Large intestine (tissue), 12 donors: ENCODE results near the gene NSRP1. TPM values are rescaled to one million over a fixed set of nuclear protein-coding genes. Genes with fewer than 3 reads are reported as not detected.
A peak's percentile ranks its signal among the peaks of the same experiment; 100 is the strongest.
"Not testable (repeated sequence)": the region's sequence is repeated elsewhere in the genome, so short reads cannot be mapped to it uniquely, and the experiment has no call there.

Experiments used
- DNase-seq, 2 donors: peaks; one replicate each; pipeline versions ENCODE4 v3.0.0 to v3.0.0-alpha.2; 2013
- H3K27ac ChIP-seq: one replicate; pipeline ENCODE4 v1.5.1; 2013; ENCODE audit warnings: low read length
- H3K27me3 ChIP-seq: 2 replicates; pipeline ENCODE4 v1.6.1; 2013; ENCODE audit warnings: low read length; ENCODE audit not compliant: control insufficient read depth, insufficient read depth
- H3K36me3 ChIP-seq: 2 replicates; pipeline ENCODE4 v1.6.1; 2013; ENCODE audit warnings: low read length; ENCODE audit not compliant: control insufficient read depth, insufficient read depth
- H3K4me1 ChIP-seq: one replicate; pipeline ENCODE4 v1.6.1; 2013; ENCODE audit warnings: low read length; ENCODE audit not compliant: control insufficient read depth, insufficient read depth
- H3K4me3 ChIP-seq: one replicate; pipeline ENCODE4 v1.5.1; 2013; ENCODE audit warnings: low read length
- H3K9me3 ChIP-seq: one replicate; pipeline ENCODE4 v1.6.1; 2013; ENCODE audit warnings: mild to moderate bottlenecking, low read depth, low read length, moderate library complexity; ENCODE audit not compliant: control insufficient read depth
- WGBS: methylation state at CpG from one replicate; pipeline ENCODE4 v1.1.5; 2013; ENCODE audit warnings: low lambda C conversion rate; ENCODE audit not compliant: insufficient coverage; 5-methylcytosine and 5-hydroxymethylcytosine counted together
- long read RNA-seq, 11 donors: transcript quantifications; one replicate each; lab custom pipeline, GENCODE V29; 2026
- polyA plus RNA-seq: library from polyadenylated mRNA; unstranded; fragments of 120-200 nt; gene quantifications from one replicate; pipeline ENCODE4 v1.2.1, GENCODE V29; 2013

The NSRP1 gene
- polyA plus RNA-seq, result 28.3 TPM
- long read RNA-seq, donor 1, transcript NSRP1-201 (7 exons, 2,541 nt), result major isoform, 5 of 8 reads
- long read RNA-seq, donor 1, partial matches to known transcripts, result 0 of 8 reads
- long read RNA-seq, donor 1, other reads (novel, unspliced or antisense), result 0 of 8 reads
- long read RNA-seq, donor 2, transcript NSRP1-201 (7 exons, 2,541 nt), result major isoform, 12 of 25 reads
- long read RNA-seq, donor 2, partial matches to known transcripts, result 8 of 25 reads
- long read RNA-seq, donor 2, other reads (novel, unspliced or antisense), result 0 of 25 reads
- long read RNA-seq, donor 3, result 0 reads
- long read RNA-seq, donor 4, partial matches to known transcripts, result 0 of 2 reads
- long read RNA-seq, donor 4, other reads (novel, unspliced or antisense), result 0 of 2 reads
- long read RNA-seq, donor 5, partial matches to known transcripts, result 0 of 4 reads
- long read RNA-seq, donor 5, other reads (novel, unspliced or antisense), result 0 of 4 reads
- long read RNA-seq, donor 6, partial matches to known transcripts, result 7 of 14 reads
- long read RNA-seq, donor 6, other reads (novel, unspliced or antisense), result 0 of 14 reads
- long read RNA-seq, donor 7, partial matches to known transcripts, result 0 of 1 reads
- long read RNA-seq, donor 7, other reads (novel, unspliced or antisense), result 0 of 1 reads
- long read RNA-seq, donor 8, transcript NSRP1-201 (7 exons, 2,541 nt), result major isoform, 9 of 39 reads
- long read RNA-seq, donor 8, partial matches to known transcripts, result 26 of 39 reads
- long read RNA-seq, donor 8, other reads (novel, unspliced or antisense), result 0 of 39 reads
- long read RNA-seq, donor 9, partial matches to known transcripts, result 0 of 7 reads
- long read RNA-seq, donor 9, other reads (novel, unspliced or antisense), result 0 of 7 reads
- long read RNA-seq, donor 10, partial matches to known transcripts, result 0 of 8 reads
- long read RNA-seq, donor 10, other reads (novel, unspliced or antisense), result 0 of 8 reads
- long read RNA-seq, donor 11, partial matches to known transcripts, result 0 of 5 reads
- long read RNA-seq, donor 11, other reads (novel, unspliced or antisense), result 0 of 5 reads

DNA sequence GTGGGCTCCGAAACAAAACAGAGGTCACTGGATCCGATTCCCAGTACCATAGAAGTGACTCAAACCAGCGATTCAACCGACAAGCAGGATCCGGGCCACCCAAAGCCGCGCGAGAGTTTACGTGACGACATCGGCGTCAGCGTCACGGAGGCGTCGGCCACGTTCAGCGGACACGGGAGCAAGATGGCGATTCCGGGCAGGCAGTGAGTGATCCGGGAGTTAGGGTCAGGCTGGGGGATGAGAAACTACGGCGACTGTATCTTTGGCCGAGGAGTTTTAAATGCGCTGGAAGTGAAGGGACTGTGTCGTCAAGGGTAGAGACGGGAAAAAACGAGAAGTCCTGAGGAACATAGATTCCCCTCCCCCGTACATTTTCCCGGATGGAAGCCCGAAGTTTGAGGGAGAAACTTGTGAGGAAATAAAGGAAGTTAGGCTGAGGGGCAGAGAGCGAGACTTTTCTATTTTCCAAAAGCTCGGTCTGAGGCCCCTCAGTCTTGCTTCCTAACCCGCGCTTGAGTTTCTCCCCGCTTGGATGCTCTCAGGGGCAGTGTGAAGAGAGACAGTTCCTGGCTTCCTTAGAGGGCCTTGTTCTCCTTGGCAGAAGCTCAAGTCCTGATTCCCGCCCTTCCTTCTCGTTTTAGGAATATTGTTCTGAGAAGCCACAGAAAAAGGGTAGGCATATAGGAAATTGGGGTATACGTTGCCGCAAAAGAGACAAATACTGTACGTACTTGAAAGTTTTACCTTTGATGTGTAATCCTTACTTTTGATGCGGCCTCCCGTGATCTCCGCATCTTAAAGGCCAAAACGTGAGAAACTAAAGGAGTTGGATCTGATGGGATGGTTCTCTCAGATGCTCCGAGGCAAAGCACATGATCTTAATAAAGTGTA lies at the start of gene NSRP1:
Gene NSRP1, plus strand, starts transcription at position 156 of the 891 bp plus-strand sequence. Its CDS starts 28 bp downstream, at position 184.
- peak within 1 kb of the TSS; percentile 93 for H3K27ac ChIP-seq
- DNase-seq, result peak; percentile 95 to 96
- WGBS, result 0% methylated on average over 3 of the region's 47 CpGs
- no peaks in the 10 kb centered on the region for H3K36me3 ChIP-seq
- peaks cover 5% of the 10 kb centered on the region for H3K4me1 ChIP-seq
- H3K9me3 ChIP-seq, result no peaks in the 10 kb centered on the region
- no peaks in the 10 kb centered on the region for H3K27me3 ChIP-seq
- peak within 1 kb of the TSS; percentile 70 for H3K4me3 ChIP-seq

DNA sequence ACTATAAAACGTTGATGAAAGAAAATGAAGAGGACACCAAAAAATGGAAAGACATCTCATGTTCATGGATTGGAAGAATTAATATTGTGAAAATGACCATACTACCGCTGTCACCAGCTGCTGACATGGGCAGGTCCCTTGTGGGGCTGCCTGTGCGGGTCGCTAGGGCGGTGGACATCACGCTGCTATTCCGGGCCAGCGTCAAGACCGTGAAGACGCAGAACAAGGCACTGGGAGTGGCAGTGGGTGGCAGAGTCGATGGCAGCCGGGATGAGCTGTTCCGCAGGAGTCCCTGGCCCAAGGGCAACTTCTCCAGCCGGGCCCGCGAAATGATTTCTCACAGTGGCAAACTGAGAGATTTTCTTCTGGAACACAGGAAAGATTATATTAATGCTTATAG lies 48.2 kb upstream of the NSRP1 start:
- Histone ChIP-seq H3K4me3 (no peak overlapping the region), H3K27ac (no peak overlapping the region), H3K9me3 (peaks cover 18% of the 10 kb centered on the region), H3K36me3 (no peaks in the 10 kb centered on the region), H3K4me1 (no peaks in the 10 kb centered on the region), H3K27me3 (no peaks in the 10 kb centered on the region)
- WGBS, result 100% methylated on average over 1 of the region's 16 CpGs
- no peak for DNase-seq

- H3K27ac ChIP-seq, result no peak overlapping the region
- no CpG with 5 or more reads among the region's 2 CpGs for WGBS
- no peaks in the 10 kb centered on the region for H3K9me3 ChIP-seq
- DNase-seq, result no peak
- H3K27me3 ChIP-seq, result peaks cover 2% of the 10 kb centered on the region
- no peaks in the 10 kb centered on the region for H3K4me1 ChIP-seq
- no peaks in the 10 kb centered on the region for H3K36me3 ChIP-seq
- no peak overlapping the region for H3K4me3 ChIP-seq
These were observed 42.4 kb upstream of the NSRP1 start for GRCh38 chr17:30074254-30074653.

DNA sequence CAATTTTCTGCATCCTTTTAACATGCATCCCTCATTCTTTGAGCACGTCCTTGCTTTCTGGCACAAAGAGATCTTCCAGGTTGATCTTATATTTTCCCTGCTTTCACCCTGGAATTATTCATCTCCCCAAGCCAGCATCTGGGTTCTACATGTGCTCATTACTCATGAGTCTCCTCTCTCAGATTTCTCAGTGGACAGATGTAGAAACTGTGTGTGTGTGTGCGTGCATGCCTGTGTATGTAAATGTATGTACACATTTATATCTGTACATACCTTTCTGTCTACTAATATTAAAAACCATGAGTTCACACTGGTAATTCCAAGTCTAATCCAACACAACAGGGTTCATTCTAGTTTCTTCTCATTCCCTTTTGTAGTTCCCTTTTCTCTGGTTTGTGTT lies 41.9 kb upstream of the NSRP1 start:
- H3K4me3 ChIP-seq, result no peak overlapping the region
- no peaks in the 10 kb centered on the region for H3K4me1 ChIP-seq
- DNase-seq, result no peak
- H3K36me3 ChIP-seq, result no peaks in the 10 kb centered on the region
- H3K27ac ChIP-seq, result no peak overlapping the region
- H3K27me3 ChIP-seq, result peaks cover 2% of the 10 kb centered on the region
- WGBS, result 100% methylated on average over 1 of the region's 2 CpGs
- no peaks in the 10 kb centered on the region for H3K9me3 ChIP-seq

DNA sequence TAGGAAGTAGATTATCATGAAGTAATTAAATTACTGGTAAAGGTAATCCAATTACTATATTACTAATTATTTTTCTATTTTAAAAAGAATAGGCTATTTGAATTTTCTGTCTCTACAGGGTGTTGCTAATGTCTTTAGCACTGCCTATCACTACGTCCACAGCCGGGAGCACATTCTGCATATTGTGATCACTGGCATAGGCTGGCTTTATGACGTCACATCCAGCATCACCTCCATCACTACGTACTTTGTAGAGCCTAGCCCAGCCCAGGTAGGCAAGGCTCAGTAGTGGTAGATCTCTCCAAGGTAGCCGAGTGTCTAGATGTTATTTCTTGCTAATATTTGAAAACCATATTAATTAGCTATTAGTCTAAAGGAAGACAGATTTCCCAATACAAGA lies 33.8 kb upstream of the NSRP1 start:
- DNase-seq, result no peak
- 33% methylated on average over 1 of the region's 5 CpGs for WGBS
- Histone ChIP-seq H3K27me3 (peaks cover 2% of the 10 kb centered on the region), H3K4me1 (no peaks in the 10 kb centered on the region), H3K9me3 (no peaks in the 10 kb centered on the region), H3K36me3 (no peaks in the 10 kb centered on the region), H3K4me3 (no peak overlapping the region), H3K27ac (no peak overlapping the region)

GRCh38 chr17:30084788-30085187 lies 31.8 kb upstream of the NSRP1 start:
- Histone ChIP-seq H3K27me3 (peaks cover 2% of the 10 kb centered on the region), H3K36me3 (no peaks in the 10 kb centered on the region), H3K9me3 (no peaks in the 10 kb centered on the region), H3K4me1 (no peaks in the 10 kb centered on the region), H3K4me3 (no peak overlapping the region), H3K27ac (no peak overlapping the region)
- WGBS, result no CpG with 5 or more reads among the region's 6 CpGs
- DNase-seq, result no peak

DNA sequence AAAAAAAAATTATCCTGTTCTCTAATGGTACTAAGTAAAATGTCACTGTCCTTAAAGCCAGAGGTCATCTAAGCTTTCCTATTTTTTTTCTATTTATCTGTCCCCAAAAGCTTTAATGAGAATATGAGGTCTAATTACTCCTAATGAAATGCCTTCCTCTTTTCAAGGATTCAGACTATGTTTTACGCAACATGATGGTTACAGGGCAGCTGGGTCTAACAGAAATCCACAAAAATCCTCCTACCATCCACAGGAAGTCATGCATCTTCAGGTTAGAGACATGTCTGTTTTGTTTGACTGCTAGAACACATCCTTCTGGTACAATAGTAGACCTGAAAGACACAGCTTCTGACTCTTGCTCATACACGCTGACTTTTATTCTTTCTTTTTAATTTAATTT lies 29.7 kb upstream of the NSRP1 start:
- DNase-seq, result no peak

GRCh38 chr17:30087431-30087830 lies 29.2 kb upstream of the NSRP1 start:
- H3K27ac ChIP-seq, H3K4me3 ChIP-seq, H3K4me1 ChIP-seq, H3K36me3 ChIP-seq, H3K9me3 ChIP-seq, H3K27me3 ChIP-seq, DNase-seq: not testable (repeated sequence)
- no CpG with 5 or more reads among the region's 3 CpGs for WGBS

More for the DNA sequence above, 29.7 kb upstream of the NSRP1 start:
- no peaks in the 10 kb centered on the region for H3K9me3 ChIP-seq
- no peaks in the 10 kb centered on the region for H3K4me1 ChIP-seq
- no CpG with 5 or more reads among the region's 2 CpGs for WGBS
- H3K27ac ChIP-seq, result no peak overlapping the region
- H3K4me3 ChIP-seq, result no peak overlapping the region
- peaks cover 8% of the 10 kb centered on the region for H3K27me3 ChIP-seq
- H3K36me3 ChIP-seq, result no peaks in the 10 kb centered on the region

GRCh38 chr17:30091121-30091670 lies 25.4 kb upstream of the NSRP1 start:
- 91% methylated on average over 4 of the region's 4 CpGs for WGBS

More at GRCh38 chr17:30091121-30091670, 25.4 kb upstream of the NSRP1 start:
- no peak for DNase-seq
- H3K4me3 ChIP-seq, result no peak overlapping the region
- no peaks in the 10 kb centered on the region for H3K9me3 ChIP-seq
- peaks cover 11% of the 10 kb centered on the region for H3K27me3 ChIP-seq
- H3K4me1 ChIP-seq, result no peaks in the 10 kb centered on the region
- H3K36me3 ChIP-seq, result no peaks in the 10 kb centered on the region
- H3K27ac ChIP-seq, result no peak overlapping the region
